Activated naive CD4-positive, alpha-beta T cell treated with anti-CD3 and anti-CD28 coated beads, Interleukin-2, amount 50 U/mL, for 24 hours (primary cell): ENCODE data around the gene ELL.

ENCODE experiments used
- H3K27ac Mint-ChIP-seq: one replicate; pipeline ENCODE4 v1.8.0; 2021; ENCODE audit warnings: mild to moderate bottlenecking, mixed read lengths
- H3K27me3 Mint-ChIP-seq: one replicate; pipeline ENCODE4 v1.8.0; 2021; ENCODE audit warnings: mixed read lengths
- H3K36me3 Mint-ChIP-seq: one replicate; pipeline ENCODE4 v1.8.0; 2021; ENCODE audit warnings: mixed read lengths
- H3K4me1 Mint-ChIP-seq: one replicate; pipeline ENCODE4 v1.8.0; 2021; ENCODE audit warnings: mixed read lengths
- H3K4me3 Mint-ChIP-seq: one replicate; pipeline ENCODE4 v1.8.0; 2021; ENCODE audit warnings: mild to moderate bottlenecking, mixed read lengths
- H3K9me3 Mint-ChIP-seq: one replicate; pipeline ENCODE4 v1.8.0; 2021; ENCODE audit warnings: mixed read lengths

The ELL gene

GRCh38 chr19:18433735-18434398, 88.0 kb downstream of the ELL start:
- Mint-ChIP-seq H3K36me3 (no peaks in the 10 kb centered on the region), H3K4me1 (peaks cover 12% of the 10 kb centered on the region), H3K27ac (no peak overlapping the region), H3K9me3 (no peaks in the 10 kb centered on the region), H3K27me3 (no peaks in the 10 kb centered on the region), H3K4me3 (peak overlapping the region; percentile 59)

GRCh38 chr19:18433015-18433691, 88.7 kb downstream of the ELL start:
- Mint-ChIP-seq H3K36me3 (no peaks in the 10 kb centered on the region), H3K27me3 (no peaks in the 10 kb centered on the region), H3K4me3 (peak overlapping the region; percentile 77), H3K27ac (peak overlapping the region; percentile 65), H3K9me3 (no peaks in the 10 kb centered on the region), H3K4me1 (peaks cover 12% of the 10 kb centered on the region)

GRCh38 chr19:18432275-18433014, 89.4 kb downstream of the ELL start:
- Mint-ChIP-seq H3K9me3 (no peaks in the 10 kb centered on the region), H3K4me3 (peak overlapping the region; percentile 77), H3K4me1 (peaks cover 12% of the 10 kb centered on the region), H3K27me3 (no peaks in the 10 kb centered on the region), H3K27ac (peak overlapping the region; percentile 65), H3K36me3 (no peaks in the 10 kb centered on the region)

GRCh38 chr19:18431351-18432197, 90.3 kb downstream of the ELL start:
- H3K27me3 Mint-ChIP-seq, result no peaks in the 10 kb centered on the region
- H3K9me3 Mint-ChIP-seq, result no peaks in the 10 kb centered on the region
- H3K4me3 Mint-ChIP-seq, result no peak overlapping the region
- H3K36me3 Mint-ChIP-seq, result no peaks in the 10 kb centered on the region
- H3K4me1 Mint-ChIP-seq, result peaks cover 12% of the 10 kb centered on the region
- H3K27ac Mint-ChIP-seq, result no peak overlapping the region

GRCh38 chr19:18430417-18431144, 91.3 kb downstream of the ELL start:
- Mint-ChIP-seq H3K27me3 (no peaks in the 10 kb centered on the region), H3K27ac (no peak overlapping the region), H3K9me3 (no peaks in the 10 kb centered on the region), H3K36me3 (no peaks in the 10 kb centered on the region), H3K4me1 (peaks cover 9% of the 10 kb centered on the region), H3K4me3 (peak overlapping the region; percentile 30)

- Mint-ChIP-seq H3K27ac (no peak overlapping the region), H3K9me3 (no peaks in the 10 kb centered on the region), H3K36me3 (no peaks in the 10 kb centered on the region), H3K4me3 (peak overlapping the region; percentile 61), H3K27me3 (no peaks in the 10 kb centered on the region), H3K4me1 (peaks cover 10% of the 10 kb centered on the region)
These were observed 92.0 kb downstream of the ELL start for GRCh38 chr19:18429717-18430416.

GRCh38 chr19:18428787-18429674, 92.8 kb downstream of the ELL start:
- Mint-ChIP-seq H3K4me1 (peaks cover 10% of the 10 kb centered on the region), H3K27me3 (no peaks in the 10 kb centered on the region), H3K4me3 (peak overlapping the region; percentile 59), H3K36me3 (no peaks in the 10 kb centered on the region), H3K27ac (no peak overlapping the region), H3K9me3 (no peaks in the 10 kb centered on the region)

- no peaks in the 10 kb centered on the region for H3K9me3 Mint-ChIP-seq
- no peaks in the 10 kb centered on the region for H3K27me3 Mint-ChIP-seq
- no peaks in the 10 kb centered on the region for H3K36me3 Mint-ChIP-seq
- no peak overlapping the region for H3K27ac Mint-ChIP-seq
- H3K4me3 Mint-ChIP-seq, result no peak overlapping the region
- H3K4me1 Mint-ChIP-seq, result peaks cover 11% of the 10 kb centered on the region
These were observed 93.6 kb downstream of the ELL start for GRCh38 chr19:18428173-18428786.

GRCh38 chr19:18427743-18428113, 94.1 kb downstream of the ELL start:
- Mint-ChIP-seq H3K9me3 (no peaks in the 10 kb centered on the region), H3K4me1 (peaks cover 17% of the 10 kb centered on the region), H3K27me3 (no peaks in the 10 kb centered on the region), H3K27ac (no peak overlapping the region), H3K4me3 (no peak overlapping the region), H3K36me3 (no peaks in the 10 kb centered on the region)

- no peaks in the 10 kb centered on the region for H3K9me3 Mint-ChIP-seq
- no peaks in the 10 kb centered on the region for H3K27me3 Mint-ChIP-seq
- no peak overlapping the region for H3K27ac Mint-ChIP-seq
- peaks cover 21% of the 10 kb centered on the region for H3K4me1 Mint-ChIP-seq
- H3K4me3 Mint-ChIP-seq, result no peak overlapping the region
- H3K36me3 Mint-ChIP-seq, result no peaks in the 10 kb centered on the region
These were observed 94.7 kb downstream of the ELL start for GRCh38 chr19:18427080-18427742.

GRCh38 chr19:18426416-18426767, 95.5 kb downstream of the ELL start:
- H3K4me1 Mint-ChIP-seq, result peaks cover 29% of the 10 kb centered on the region
- no peak overlapping the region for H3K27ac Mint-ChIP-seq
- H3K27me3 Mint-ChIP-seq, result no peaks in the 10 kb centered on the region
- H3K4me3 Mint-ChIP-seq, result no peak overlapping the region
- no peaks in the 10 kb centered on the region for H3K9me3 Mint-ChIP-seq
- no peaks in the 10 kb centered on the region for H3K36me3 Mint-ChIP-seq

GRCh38 chr19:18425515-18426415, 96.1 kb downstream of the ELL start:
- no peak overlapping the region for H3K4me3 Mint-ChIP-seq
- no peaks in the 10 kb centered on the region for H3K9me3 Mint-ChIP-seq
- H3K27ac Mint-ChIP-seq, result no peak overlapping the region
- no peaks in the 10 kb centered on the region for H3K36me3 Mint-ChIP-seq
- H3K27me3 Mint-ChIP-seq, result no peaks in the 10 kb centered on the region
- peaks cover 35% of the 10 kb centered on the region for H3K4me1 Mint-ChIP-seq
